Left colon (tissue), 2 donors: ENCODE measurements around the gene ERMP1. TPM values are rescaled to one million over a fixed set of nuclear protein-coding genes. Genes with fewer than 3 reads are reported as not detected.
"Not testable (repeated sequence)": the region's sequence is repeated elsewhere in the genome, so short reads cannot be mapped to it uniquely, and the experiment has no call there.

Experiments used
- ATAC-seq: fragments of 200-7000 bp; cut with Tn5 transposase; one replicate; pipeline ENCODE4 v1.9.1; 2020; ENCODE audit warnings: mild to moderate bottlenecking, moderate library complexity
- DNase-seq, 2 donors: peaks; one replicate each; pipeline ENCODE4 v3.0.0-alpha.2; 2020
- intact Hi-C, 2 donors: fragments of 100-400 bp; cut with DNase I in 1 of 2; cut with micrococcal nuclease in 1 of 2; formaldehyde crosslinking; loops; one replicate each; pipeline versions ENCODE4 v1.11.2 to v1.14.0; 2022; cut with DNase I, micrococcal nuclease
- long read RNA-seq: library from polyadenylated mRNA; unstranded; transcript quantifications from one replicate; pipeline ENCODE4 v2.0.0, GENCODE V29; 2021
- total RNA-seq, 2 donors: library from RNA; stranded (reverse); fragmentation: NEBNext Ultra II Directional; extraction: Animal tissue kit (Norgen Biotek cat#: 25700); gene quantifications; one replicate each; pipeline ENCODE4 v1.2.1, GENCODE V29; 2021
- donor health status: DM: no; HTN: no; CAD: no.
- donor health status: DM: yes; HTN: yes; CAD: no.

Gene ERMP1, protein sequence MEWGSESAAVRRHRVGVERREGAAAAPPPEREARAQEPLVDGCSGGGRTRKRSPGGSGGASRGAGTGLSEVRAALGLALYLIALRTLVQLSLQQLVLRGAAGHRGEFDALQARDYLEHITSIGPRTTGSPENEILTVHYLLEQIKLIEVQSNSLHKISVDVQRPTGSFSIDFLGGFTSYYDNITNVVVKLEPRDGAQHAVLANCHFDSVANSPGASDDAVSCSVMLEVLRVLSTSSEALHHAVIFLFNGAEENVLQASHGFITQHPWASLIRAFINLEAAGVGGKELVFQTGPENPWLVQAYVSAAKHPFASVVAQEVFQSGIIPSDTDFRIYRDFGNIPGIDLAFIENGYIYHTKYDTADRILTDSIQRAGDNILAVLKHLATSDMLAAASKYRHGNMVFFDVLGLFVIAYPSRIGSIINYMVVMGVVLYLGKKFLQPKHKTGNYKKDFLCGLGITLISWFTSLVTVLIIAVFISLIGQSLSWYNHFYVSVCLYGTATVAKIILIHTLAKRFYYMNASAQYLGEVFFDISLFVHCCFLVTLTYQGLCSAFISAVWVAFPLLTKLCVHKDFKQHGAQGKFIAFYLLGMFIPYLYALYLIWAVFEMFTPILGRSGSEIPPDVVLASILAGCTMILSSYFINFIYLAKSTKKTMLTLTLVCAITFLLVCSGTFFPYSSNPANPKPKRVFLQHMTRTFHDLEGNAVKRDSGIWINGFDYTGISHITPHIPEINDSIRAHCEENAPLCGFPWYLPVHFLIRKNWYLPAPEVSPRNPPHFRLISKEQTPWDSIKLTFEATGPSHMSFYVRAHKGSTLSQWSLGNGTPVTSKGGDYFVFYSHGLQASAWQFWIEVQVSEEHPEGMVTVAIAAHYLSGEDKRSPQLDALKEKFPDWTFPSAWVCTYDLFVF
- 10 to 100 TPM; 33.6 to 44.5 TPM for total RNA-seq
- long read RNA-seq, full-length matches to known transcripts: 22 of 41 reads
- long read RNA-seq, partial matches to known transcripts: 4 of 41 reads
- long read RNA-seq, other reads (novel, unspliced or antisense): 15 of 41 reads

DNA sequence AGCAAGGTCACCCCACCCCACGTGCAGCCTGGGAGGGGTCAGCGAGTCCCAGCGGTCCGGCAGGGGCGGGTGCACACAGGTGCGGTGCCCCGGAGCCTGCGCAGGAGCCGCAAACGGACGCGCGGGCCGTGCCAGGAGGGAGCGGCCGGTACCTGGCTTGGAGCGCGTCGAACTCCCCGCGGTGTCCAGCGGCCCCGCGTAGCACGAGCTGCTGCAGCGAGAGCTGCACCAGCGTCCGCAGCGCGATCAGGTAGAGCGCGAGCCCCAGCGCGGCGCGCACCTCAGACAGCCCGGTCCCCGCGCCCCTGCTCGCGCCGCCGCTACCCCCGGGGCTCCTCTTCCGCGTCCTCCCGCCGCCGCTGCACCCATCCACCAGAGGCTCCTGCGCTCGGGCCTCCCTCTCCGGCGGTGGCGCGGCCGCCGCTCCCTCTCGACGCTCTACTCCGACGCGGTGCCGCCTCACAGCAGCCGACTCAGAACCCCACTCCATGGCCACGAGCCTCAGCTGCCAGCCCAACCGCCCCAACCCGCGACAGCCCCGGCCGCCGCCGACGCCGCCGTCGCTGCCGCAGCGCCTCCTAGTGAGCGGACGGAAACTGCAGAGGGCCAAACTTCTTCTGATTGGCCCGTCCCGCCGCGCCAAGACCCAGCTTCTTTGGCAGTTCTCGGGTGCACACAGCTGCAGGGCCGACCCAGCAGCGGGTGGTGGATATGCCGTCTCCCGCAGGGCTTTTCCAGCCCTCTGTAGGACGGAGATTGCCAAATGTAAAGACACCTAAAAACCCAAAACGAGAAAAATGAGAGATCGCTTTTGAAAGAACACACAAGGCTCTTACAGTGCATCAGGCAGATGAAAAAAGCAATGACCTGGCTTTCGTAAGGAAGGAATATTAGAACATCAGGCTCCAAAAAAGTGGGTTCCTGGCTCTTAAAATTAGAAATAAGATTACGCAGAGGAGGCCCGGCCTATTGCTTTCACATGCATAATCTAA lies at the start of gene ERMP1:
Gene ERMP1 (minus strand): TSS at position 580 of the 992 bp plus-strand sequence. CDS start 90 bp downstream, at position 490.
- DNase-seq (peak; percentile 83 to 92), ATAC-seq (peak; percentile 88)
- intact Hi-C loops: no loop called here

DNA sequence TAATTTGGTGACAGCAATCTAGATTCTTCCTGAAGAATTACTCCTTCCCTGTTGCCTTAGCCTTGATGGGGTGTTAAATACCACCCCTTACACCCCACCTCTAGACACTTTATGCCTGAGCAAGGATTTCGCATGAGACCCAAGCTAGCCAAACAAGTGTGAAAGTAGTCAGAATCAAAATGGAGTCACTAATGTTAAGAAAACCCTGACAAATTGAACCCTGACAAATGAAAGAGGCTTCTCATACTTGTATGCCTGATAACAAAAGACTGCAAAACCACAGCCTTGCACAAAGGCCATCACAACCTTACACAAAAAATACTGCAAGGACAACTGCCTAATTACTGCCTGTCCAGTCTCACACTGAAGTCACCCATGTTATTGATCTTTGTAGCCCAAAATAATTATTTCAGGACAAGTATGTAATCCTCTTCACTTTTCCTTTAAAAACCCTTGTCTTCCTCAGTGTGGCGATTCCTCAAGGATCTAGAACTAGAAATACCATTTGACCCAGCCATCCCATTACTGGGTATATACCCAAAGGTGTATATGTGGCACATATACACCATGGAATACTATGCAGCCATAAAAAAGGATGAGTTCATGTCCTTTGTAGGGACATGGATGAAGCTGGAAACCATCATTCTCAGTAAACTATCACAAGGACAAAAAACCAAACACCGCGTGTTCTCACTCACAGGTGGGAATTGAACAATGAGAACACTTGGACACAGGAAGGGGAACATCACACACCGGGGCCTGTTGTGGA lies 49.5 kb upstream of the ERMP1 start:
- intact Hi-C loops: loop anchor here in 1 of 2 donors (10.0 kb wide), 1 partner anchor 422 kb away; no protein-coding TSS in a partner anchor
- DNase-seq, ATAC-seq: not testable (repeated sequence)

DNA sequence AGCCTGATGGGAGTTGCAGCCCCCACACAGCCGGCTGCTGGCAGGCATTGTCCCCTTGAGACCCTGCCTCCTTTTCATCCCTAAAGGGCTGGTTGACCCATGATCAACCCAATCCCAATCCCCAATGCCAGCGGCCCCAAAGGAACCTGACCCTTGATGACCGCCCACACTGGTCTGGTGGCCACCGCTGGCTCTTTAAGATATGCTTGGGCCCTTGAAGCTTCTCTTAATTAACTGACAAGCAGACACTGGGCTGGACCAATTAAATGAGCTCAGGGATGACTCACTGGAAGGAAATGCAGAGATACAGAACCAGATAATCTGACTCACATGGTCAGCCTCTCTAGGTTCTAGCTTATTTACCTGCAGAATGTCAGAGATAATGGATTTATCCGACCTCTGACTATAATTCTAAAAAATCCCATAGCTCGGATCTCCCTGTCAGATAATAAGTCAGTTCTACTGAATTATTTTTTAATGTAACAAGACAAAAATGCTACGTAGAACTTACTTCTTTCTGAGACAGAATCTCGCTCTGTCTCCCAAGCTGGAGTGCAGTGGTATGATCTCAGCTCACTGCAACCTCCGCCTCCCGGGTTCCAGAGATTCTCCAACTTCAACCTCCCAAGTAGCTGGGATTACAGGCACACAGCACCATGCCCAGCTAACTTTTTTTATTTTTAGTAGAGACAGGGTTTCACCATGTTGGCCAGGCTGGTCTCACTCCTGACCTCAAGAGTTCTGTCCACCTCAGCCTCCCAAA lies 46.7 kb upstream of the ERMP1 start:
- intact Hi-C loops: loop anchor here in 1 of 2 donors (10.0 kb wide), 1 partner anchor 425 kb away; no protein-coding TSS in a partner anchor
- peak; percentile 90 for ATAC-seq
- DNase-seq: no peak

DNA sequence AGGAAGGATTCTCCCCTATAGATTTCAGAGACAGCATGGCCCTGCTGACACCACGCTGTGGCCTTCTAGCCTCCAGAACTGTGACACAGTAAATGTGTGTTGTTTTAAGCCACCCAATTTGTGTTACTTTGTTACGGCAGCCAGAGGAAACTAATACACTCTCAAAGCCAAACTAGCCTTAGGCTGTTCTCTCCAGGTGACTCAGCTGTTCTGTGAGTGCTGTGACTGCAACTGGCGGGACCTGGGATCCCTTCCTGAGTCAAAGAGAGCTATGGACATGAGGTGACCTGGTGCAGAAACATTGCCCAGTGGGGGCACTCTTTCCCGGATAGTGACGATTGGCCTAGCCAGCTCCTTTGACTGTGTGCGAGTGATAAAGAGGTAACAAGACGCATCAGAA lies 43.8 kb upstream of the ERMP1 start:
- DNase-seq (no peak), ATAC-seq (no peak)
- intact Hi-C loops: no loop called here

DNA sequence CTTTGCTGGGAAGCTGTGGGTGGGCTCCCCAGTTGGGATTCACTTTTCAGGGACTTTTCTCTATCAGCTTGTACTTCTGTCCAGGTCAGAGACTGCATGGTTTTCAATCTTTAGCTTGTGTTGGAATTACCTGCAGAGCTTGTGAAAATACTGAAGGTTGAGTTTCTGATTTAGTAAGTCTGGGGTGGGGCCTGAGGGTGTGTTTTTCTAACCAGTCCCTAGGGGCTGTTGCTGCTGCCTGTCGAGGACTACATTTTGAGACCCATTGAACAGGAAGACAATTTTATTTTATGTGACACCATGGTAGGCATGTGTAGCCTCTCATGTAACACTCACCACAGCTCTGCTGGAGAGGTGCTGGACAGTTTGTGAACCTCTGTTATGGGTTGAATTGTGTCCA lies 43.1 kb upstream of the ERMP1 start:
- ATAC-seq (no peak), DNase-seq (no peak)
- intact Hi-C loops: no loop called here

DNA sequence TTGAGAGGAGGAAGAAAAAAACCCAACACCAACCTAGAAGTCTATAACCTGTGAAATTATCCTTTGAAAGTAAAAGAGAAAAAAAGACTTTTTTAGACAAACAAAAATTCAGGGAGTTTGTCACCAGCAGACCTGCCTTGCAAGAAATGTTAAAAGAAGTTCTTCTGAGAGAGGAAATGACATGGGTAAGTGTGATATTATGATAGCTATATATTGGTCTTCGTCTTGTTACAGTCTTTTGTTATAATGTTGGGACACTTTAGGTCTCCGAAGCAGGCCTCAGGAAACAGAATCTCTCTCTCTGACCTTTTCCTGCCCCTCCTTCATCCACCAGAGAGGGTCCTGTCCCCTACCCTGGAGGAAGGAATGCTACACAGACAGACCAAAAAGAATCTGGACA lies 41.1 kb upstream of the ERMP1 start:
- intact Hi-C loops: no loop called here
- no peak for ATAC-seq
- no peak for DNase-seq

DNA sequence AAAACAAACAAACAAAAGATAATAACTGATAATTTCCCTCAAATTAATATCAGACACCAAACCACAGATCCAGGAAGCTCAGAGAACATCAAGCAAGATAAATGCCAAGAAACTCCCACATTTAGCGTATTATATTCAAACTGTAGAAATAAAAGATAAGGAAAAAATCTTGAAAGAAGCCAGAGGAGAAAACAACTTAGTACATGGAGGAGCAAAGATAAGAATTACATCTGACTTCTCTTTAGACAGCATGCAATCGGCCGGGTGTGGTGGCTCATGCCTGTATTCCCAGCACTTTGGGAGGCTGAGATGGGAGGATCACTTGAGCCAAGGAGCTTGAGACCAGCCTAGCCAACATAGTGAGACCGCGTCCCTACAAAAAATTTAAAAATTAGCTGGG lies 40.5 kb upstream of the ERMP1 start:
- DNase-seq (no peak), ATAC-seq (no peak)
- intact Hi-C loops: no loop called here

DNA sequence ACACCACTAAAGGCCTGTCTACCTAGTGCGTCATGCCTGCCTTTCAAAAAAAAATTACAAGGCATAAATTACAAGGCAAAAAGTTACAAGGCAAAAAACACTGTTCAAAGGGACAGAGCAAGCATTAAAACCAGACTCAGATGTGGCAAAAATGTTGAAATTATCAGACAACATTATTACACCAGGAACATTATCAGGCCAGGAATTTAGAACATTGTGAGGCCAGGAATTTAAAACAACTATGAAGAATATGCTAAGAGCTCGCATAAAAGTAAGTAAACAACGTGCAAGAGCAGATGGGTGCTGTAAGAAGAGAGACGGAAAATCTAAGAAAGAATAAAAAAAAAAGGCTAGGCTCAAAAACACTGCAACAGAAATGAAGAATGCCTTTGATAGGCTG lies 39.6 kb upstream of the ERMP1 start:
- intact Hi-C loops: no loop called here
- DNase-seq (no peak), ATAC-seq (no peak)

DNA sequence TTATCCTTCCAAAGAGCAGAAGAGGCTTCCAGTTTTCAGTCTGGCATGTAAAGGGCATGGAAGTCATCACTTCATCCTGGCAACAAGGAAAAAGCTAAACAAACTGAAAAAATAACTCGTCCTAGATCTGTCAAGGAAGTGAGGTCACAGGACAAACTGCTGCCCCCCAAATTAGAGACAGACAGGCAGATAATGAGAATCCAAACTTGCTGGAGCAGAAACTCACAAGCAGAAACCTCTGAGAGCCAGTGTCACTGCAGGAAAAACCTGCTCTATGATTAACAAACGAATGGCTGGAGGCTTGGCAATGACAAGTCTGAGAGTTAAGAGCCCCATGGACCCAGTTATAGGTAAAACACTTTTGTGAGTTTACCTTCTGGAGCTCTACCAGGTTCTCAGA lies 38.9 kb upstream of the ERMP1 start:
- intact Hi-C loops: no loop called here
- ATAC-seq: no peak

DNA sequence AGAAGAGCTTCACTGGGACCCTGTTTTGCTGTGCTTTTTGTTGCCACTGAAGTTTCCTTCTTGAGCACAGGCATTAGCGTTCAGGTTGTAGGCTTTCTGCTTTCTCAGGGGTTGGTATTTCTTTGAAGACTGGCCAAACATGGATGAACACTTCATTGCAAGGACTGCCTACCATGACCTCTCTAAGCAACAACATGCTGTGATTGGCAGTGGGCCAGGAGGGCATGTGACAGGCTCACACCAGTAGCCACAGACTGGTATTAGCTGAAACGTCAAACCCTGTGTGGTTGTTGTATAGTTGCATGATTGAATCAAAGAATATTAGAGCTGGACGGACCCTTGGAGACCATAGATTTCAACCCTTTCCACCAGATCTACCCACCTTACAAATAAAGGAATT lies 37.8 kb upstream of the ERMP1 start:
- ATAC-seq (no peak), DNase-seq (peak in 1 of 2 donors; percentile 19)
- intact Hi-C loops: no loop called here

More for the DNA sequence above, 38.9 kb upstream of the ERMP1 start:
- DNase-seq: no peak

DNA sequence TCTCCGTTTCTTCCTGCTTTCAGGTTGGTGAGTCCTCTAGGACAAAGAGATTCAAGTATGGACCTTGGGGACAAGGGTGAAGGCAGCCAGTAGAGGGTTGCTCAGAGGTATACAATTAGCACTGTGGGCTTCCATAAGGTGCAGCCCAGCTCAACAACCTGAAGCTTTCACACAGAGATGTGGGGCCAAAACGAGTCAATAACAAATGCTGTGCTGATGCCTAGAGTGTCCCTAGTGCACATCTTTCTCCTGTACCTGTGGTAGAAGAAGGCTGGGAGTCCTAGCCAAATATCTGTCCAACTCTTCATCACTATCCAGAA lies 37.1 kb upstream of the ERMP1 start:
- intact Hi-C loops: no loop called here
- ATAC-seq: no peak
- no peak for DNase-seq

DNA sequence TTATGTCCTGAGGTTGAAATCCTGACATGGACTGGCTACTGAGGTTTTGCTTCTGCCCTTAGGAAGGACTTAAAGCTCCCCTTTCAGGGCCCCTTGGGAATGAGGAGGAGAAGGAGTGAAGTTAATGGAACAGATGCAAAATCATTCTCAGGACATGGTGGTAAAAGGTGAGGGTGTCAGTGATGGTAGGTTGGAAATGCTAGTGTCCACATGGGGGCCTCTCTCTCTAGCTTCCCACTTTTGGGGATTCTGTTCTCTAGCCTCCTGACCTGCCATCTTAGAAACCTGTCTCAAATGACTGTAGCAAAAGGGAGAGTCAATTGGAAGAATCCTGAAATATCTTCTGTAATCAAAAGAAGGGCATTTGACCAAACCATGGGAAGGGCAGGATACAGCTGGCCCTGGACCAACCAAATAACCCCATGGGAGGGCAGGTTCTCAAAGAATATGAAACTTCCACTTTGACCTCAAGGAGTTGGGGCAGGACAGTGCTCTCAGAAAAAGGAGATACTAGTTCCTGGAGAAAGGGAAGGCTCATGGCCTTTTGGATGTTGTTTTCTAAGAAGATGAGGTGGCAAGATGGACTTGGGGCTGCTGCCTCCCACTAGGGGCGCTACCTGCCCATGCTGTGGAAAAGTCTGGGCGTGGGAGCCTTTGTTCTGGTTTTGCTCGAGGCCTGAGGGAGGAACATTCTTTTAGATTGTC lies 36.5 kb upstream of the ERMP1 start:
- ATAC-seq: peak; percentile 52
- peak in 1 of 2 donors; percentile 24 for DNase-seq
- intact Hi-C loops: no loop called here

DNA sequence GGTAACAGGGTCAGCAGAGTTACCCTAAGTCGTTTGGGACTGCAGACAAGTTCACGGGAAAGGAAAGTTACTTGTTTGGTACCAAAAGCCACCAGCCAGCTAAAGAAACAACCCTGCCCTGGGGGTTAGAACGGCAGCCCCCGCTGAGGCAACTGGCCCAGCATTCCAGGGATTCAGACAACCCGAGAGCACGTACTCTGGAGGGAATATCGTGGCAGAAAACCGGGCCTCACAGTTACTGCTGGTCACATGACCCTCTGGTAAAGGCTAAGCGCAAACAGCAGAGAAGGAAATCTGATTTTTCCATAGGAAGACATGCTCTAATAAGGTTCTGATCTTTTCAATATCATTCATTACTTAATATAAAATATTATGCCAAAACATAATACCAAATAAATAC lies 35.3 kb upstream of the ERMP1 start:
- no peak for ATAC-seq
- DNase-seq: no peak
- intact Hi-C loops: no loop called here

DNA sequence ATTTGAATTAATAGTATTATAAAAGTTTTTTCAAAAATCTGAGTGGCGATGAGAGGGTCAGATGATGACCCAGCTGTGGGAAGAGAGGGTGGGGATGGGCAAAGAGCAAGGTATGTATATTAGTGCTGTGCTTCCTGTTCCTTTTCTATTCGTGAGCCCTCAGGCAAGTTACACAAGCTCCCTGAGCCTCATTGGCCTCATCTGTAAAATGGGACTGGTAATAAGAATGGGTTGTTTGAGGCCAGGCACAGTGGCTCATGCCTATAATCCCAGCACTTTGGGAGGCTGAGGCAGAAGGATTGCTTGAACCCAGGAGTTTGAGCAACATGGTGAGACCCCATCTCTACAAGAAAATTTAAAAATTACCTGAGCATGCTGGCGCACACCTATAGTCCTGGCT lies 33.8 kb upstream of the ERMP1 start:
- ATAC-seq (no peak), DNase-seq (no peak)
- intact Hi-C loops: no loop called here

DNA sequence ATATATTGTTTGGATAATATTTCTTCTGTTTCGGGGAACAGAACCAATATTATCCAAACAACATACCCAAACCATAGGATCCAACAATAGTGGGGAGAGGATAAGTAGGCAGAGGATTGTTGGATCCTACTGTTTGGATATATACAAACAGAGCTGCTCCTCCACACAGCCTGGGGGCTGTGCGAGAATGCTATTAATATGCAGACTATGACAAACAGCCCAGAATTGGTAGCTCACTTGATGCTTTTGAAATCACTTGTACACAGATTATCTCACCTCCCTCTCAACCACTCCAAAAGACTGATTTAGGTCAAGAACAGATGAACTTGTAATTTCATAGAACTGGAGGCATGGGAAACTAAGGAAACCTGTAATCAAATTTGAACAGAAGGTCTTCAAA lies 33.4 kb upstream of the ERMP1 start:
- intact Hi-C loops: no loop called here
- ATAC-seq (no peak), DNase-seq (no peak)

DNA sequence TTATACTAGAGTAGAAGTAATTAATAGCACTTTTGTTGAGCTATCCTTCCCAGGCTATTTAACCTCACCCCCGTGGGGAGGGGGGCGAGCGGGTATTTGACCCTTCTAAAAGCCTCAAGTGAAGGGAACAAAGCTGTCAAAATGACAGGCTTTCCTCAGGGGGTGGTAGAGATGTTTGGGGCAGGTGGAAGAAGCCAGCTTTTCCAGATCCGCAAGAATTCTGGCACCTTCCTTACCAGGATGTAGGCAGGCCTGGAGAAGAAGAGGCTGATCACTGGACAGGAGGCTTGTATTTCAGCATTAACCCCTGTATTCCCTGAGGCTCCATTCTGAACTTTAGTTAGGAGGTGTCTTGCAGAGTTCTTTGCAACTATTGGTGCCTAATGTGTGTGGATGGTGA lies 31.5 kb upstream of the ERMP1 start:
- ATAC-seq: no peak
- intact Hi-C loops: no loop called here
- DNase-seq: no peak
